Lung (tissue), 12 donors: ENCODE data around the gene DNAJB11. TPM values are rescaled to one million over a fixed set of nuclear protein-coding genes. Genes with fewer than 3 reads are reported as not detected.

Source experiments
- ATAC-seq: fragments of 200-7000 bp; cut with Tn5 transposase; one replicate; pipeline ENCODE4 v1.9.1; 2020; ENCODE audit warnings: moderate number of reproducible peaks; ENCODE audit not compliant: insufficient read depth, low FRiP score
- DNase-seq, 3 donors: peaks; one replicate each; pipeline ENCODE4 v3.0.0-alpha.2; 2013 to 2017
- H3K27ac ChIP-seq, 2 donors: one replicate each; pipeline ENCODE4 v1.5.1; 2013; ENCODE audit warnings: mild to moderate bottlenecking in 2 of 2, moderate library complexity in 2 of 2, control low read depth in 1 of 2, inconsistent platforms in 1 of 2, low read depth in 1 of 2, low read length in 1 of 2
- H3K27me3 ChIP-seq, 3 donors: one replicate each; pipeline ENCODE4 v1.5.1; 2013; ENCODE audit warnings: low read length in 2 of 3; ENCODE audit not compliant: control insufficient read depth in 3 of 3, insufficient read depth in 3 of 3
- H3K36me3 ChIP-seq, 4 donors: one replicate each; pipeline ENCODE4 v1.5.1; 2013; ENCODE audit warnings: low read length in 4 of 4, mild to moderate bottlenecking in 1 of 4, moderate library complexity in 1 of 4; ENCODE audit not compliant: control insufficient read depth in 4 of 4, insufficient read depth in 4 of 4
- H3K4me1 ChIP-seq, 5 donors: one replicate each; pipeline ENCODE4 v1.5.1; 2013; ENCODE audit warnings: low read length in 5 of 5, mild to moderate bottlenecking in 2 of 5, moderate library complexity in 1 of 5; ENCODE audit not compliant: control insufficient read depth in 5 of 5, insufficient read depth in 5 of 5
- H3K4me3 ChIP-seq: one replicate; pipeline ENCODE4 v1.5.1; 2013; ENCODE audit warnings: mild to moderate bottlenecking, control low read depth, moderate library complexity
- H3K9ac ChIP-seq, 2 donors: one replicate each; pipeline ENCODE4 v1.5.1; 2013; ENCODE audit warnings: low read length in 2 of 2, control low read depth in 1 of 2; ENCODE audit not compliant: insufficient read depth in 1 of 2
- H3K9me3 ChIP-seq, 4 donors: one replicate each; pipeline ENCODE4 v1.5.1; 2013; ENCODE audit warnings: low read length in 3 of 4, mild to moderate bottlenecking in 1 of 4, moderate library complexity in 1 of 4; ENCODE audit not compliant: control insufficient read depth in 4 of 4, insufficient read depth in 3 of 4
- CTCF ChIP-seq: IDR thresholded peaks from 2 replicates; pipeline ENCODE4 v1.5.1; 2012; ENCODE audit warnings: mild to moderate bottlenecking; ENCODE audit errors: control extremely low read depth, extremely low read depth
- WGBS, 2 donors: extraction: QIAGEN DNeasy Blood & Tissue Kit; methylation state at CpG; one replicate each; pipeline ENCODE4 v1.1.7; 2013; 5-methylcytosine and 5-hydroxymethylcytosine counted together
- polyA plus RNA-seq, 2 donors: library from polyadenylated mRNA; stranded (reverse); fragments of 200-250 nt; gene quantifications; one replicate each; pipeline ENCODE4 v1.2.1, GENCODE V29; 2013
- total RNA-seq, 2 donors: library from RNA; depleted of rRNA in 1 of 2; stranded (reverse); fragments of >200 nt in 1 of 2; gene quantifications; one replicate each; pipeline ENCODE4 v1.2.1, GENCODE V29; 2014 to 2021
- donor health status: control.
- donor health status: control.
- donor health status: Bipolar disorder and iron deficiency.
- donor health status: healthy.
- donor health status: DM: yes; HTN: yes; CAD: no.

The DNAJB11 gene
- total and polyA plus RNA-seq, 4 donors = 46.1 to 109 (median 53.0) TPM

GRCh38 chr3:186587183-186587582, 16.7 kb downstream of the DNAJB11 start:
- ATAC-seq = no peak
- DNase-seq = no peak
- Histone ChIP-seq H3K27me3 (no peaks in the 10 kb centered on the region), H3K27ac (no peak overlapping the region), H3K9me3 (no peaks in the 10 kb centered on the region), H3K4me3 (no peak overlapping the region), H3K36me3 (peaks cover 4 to 30% (median 21%) of the 10 kb centered on the region in 4 donors), H3K9ac (no peak overlapping the region), H3K4me1 (no peaks in the 10 kb centered on the region)
- no peak for TF ChIP-seq CTCF

- DNase-seq (no peak), ATAC-seq (no peak)
- 74 to 83% methylated on average over 2 of the region's 2 CpGs for WGBS, 2 donors
- Histone ChIP-seq H3K4me3 (no peak overlapping the region), H3K9ac (no peak overlapping the region), H3K36me3 (peaks cover 0 to 18% (median 11%) of the 10 kb centered on the region in 4 donors), H3K27me3 (no peaks in the 10 kb centered on the region), H3K27ac (no peak overlapping the region), H3K9me3 (no peaks in the 10 kb centered on the region), H3K4me1 (no peaks in the 10 kb centered on the region)
- TF ChIP-seq CTCF = no peak
Measured at GRCh38 chr3:186588632-186589031, 18.1 kb downstream of the DNAJB11 start.

- no peak for ATAC-seq
- Histone ChIP-seq H3K9ac (no peak overlapping the region), H3K27me3 (no peaks in the 10 kb centered on the region), H3K27ac (no peak overlapping the region), H3K9me3 (no peaks in the 10 kb centered on the region), H3K4me1 (no peaks in the 10 kb centered on the region), H3K4me3 (no peak overlapping the region), H3K36me3 (peaks cover 0 to 14% (median 6%) of the 10 kb centered on the region in 4 donors)
- peak in 1 of 3 donors; percentile 7 for DNase-seq
- no peak for TF ChIP-seq CTCF
- WGBS, 2 donors = 30 to 58% methylated on average over 3 of the region's 3 CpGs
Measured at GRCh38 chr3:186589121-186589520, 18.6 kb downstream of the DNAJB11 start.

- Histone ChIP-seq H3K4me1 (no peaks in the 10 kb centered on the region), H3K9ac (no peak overlapping the region), H3K27me3 (no peaks in the 10 kb centered on the region), H3K4me3 (no peak overlapping the region), H3K9me3 (no peaks in the 10 kb centered on the region), H3K27ac (no peak overlapping the region), H3K36me3 (peaks cover 0 to 5% (median 2%) of the 10 kb centered on the region in 4 donors)
- ATAC-seq = peak; percentile 37
- WGBS, 2 donors = 55 to 62% methylated on average over 5 of the region's 5 CpGs
- DNase-seq = no peak
- TF ChIP-seq CTCF = no peak
Measured at GRCh38 chr3:186589856-186590579, 19.5 kb downstream of the DNAJB11 start.
